NCI-H82 treated with DMSO at 0.1 percent for 48 hours (cell line): Measurements from ENCODE around the gene TPCN2.

Experiments
- DNase-seq: peaks from one replicate; lab custom pipeline; 2025; ENCODE audit not compliant: unreplicated experiment; lab: John Stamatoyannopoulos, UW

TPCN2 gene

DNA sequence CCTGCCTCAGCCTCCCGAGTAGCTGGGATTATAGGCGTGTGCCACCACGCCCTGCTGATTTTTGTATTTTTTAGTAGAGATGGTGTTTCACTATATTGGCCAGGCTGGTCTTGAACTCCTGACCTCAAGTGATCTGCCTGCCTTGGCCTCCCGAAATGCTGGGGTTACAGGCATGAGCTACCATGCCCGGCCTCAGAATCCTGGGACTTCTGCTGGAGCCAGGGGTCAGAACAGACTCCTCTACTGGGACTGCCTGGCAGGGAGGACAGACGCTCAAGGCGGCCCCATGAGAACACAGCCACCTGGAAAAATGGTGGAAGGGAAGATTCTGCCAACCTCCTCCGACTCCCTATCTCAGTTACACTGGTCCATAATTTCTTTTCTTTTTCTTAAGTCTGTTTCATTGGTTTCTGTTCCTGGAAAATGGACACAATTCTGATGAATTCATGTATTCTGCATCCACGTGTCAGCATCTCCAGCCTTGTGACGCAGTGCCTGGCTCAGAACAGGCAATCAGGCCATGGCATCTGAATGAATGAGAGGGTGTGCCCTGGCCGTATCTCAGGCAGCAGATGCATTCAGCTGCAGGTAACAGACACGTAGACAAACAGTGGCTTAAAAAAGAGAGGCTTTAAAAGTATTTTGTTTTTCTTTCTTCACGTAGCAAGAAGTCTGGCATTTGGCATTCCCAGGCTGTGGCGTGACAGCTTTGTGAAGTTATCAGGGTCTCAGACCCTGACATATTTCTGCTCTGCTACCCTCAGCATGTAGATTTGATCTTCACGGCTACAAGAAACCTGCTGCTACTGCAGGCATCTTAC lies 111.8 kb downstream of the TPCN2 start:
- no peak for DNase-seq

DNA sequence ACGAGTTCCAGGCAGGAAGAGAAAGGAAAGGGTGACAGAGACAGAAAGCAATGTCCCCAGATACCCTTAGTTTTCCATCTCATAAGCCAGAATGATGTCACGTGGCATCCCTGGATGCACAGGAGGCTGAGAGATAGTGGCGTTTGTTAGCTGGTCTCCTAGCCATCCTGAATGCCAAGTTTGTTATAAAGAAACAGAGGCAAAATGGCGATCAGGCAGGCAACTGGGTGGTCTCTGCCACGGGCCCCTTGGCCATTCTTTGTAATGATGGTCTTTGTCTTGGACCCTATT lies 112.3 kb downstream of the TPCN2 start:
- DNase-seq: no peak

DNA sequence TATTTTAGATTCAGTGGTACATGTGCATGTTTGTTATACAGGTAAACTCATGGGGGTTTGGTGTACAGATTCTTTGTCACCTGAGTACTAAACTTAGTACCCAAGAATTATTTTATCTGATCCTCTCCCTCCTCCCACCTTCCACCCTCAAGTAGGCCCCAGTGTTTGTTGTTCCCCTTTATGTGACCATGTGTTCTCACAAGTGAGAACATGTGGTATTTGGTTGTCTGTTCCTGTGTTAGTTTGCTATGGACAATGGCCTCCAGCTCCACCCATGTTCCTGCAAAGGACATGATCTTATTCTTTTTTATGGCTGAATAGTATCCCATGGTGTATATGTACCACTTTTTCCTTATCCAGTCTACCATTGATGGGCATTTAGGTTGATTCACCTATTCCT lies 113.8 kb downstream of the TPCN2 start:
- no peak for DNase-seq

DNA sequence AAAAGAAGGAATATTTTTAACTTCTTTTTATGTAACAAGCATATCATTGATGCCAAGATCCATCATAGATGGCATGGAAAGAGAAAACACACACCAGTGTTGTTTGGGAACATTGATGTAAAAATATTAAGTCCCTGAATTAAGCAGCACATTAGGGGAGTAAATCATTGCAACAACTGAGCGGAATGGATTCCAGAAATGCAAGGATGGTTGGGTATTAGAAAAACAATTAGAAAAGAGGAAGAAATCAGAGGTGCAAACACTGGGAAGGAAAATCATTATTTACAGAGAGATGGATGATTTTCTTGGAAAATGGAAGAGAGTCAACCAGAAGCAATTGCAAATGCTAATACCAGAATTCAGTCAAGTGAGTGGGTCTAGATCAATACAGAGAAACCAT lies 115.1 kb downstream of the TPCN2 start:
- no peak for DNase-seq

DNA sequence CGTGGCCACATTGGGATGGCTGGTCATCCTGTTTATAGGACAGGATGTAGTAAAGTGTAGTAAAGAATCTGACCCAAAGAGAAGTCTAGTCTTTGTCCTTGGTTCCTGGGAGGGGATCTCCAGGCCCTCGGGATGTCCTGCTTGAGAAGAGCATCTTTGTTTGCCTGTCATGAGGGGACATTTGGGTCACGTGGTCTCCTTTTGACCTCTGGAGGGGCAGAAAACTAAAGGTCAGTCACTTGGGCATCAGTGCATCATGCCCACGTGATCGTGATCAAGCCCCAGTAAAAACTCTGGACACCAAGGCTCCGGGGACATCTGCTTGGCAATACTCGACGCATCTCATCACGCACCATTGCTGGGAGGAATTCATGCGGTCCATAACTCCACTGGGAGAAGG lies 116.1 kb downstream of the TPCN2 start:
- no peak for DNase-seq

DNA sequence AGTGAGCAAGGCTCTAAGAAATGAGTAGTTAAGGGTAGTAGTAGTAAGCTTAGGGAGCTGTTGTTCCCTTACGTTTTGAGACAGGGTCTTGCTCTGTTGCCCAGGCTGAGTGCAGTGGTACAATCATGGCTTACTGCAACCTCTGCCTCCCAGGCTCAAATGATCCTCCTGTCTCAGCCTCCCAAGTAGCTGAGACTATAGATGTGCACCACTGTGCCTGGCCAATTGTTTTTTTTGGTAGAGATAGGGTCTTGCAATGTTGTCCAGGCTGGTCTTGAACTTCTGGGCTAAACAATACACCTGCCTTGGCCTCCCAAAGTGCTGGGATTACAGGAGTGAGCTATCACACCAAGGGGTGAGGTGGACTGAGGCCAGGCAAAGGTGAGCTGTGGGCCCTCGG lies 117.0 kb downstream of the TPCN2 start:
- DNase-seq: no peak

DNA sequence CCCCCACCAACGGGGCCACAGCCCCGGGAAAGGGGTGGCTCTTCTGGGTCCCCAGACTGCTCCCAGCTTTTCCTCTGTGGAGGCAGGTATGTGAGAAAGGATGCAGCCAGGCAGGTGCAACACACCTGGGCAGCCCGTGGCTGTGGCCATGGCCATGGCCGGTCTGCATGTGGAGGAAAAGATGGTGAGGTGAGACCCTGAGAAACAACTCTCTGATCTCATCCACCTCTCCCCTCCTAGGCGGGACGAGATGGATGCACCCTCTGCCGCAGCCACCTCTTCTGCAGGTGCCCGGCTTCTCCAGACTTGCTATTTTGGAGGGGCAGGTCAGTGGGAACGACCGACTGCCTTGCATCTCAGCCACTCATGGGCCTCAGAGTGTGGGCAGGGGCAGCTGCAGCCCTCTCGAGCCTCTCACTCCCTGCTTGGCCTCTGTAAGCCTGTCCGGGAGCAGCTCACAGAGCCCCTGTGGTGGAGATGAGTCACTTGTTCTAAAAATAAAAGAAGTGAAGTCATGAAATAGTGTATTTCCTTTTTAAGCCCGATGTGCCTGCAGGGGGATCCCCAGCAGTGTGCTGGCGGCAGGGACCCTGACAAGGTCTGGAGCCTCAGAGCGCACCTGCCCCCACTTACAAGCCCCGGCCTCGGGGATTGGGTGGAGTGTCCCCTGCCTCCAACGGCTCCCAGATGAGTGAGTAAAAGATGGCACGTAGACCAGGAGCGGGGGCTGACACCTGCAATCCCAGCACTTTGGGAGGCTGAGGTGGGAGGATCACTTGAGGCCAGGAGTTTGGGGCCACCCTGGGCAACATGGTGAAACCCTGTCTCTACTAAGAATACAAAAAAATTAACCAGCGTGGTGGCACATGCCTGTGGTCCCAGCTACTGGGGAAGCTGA lies 117.7 kb downstream of the TPCN2 start:
- DNase-seq: no peak

DNA sequence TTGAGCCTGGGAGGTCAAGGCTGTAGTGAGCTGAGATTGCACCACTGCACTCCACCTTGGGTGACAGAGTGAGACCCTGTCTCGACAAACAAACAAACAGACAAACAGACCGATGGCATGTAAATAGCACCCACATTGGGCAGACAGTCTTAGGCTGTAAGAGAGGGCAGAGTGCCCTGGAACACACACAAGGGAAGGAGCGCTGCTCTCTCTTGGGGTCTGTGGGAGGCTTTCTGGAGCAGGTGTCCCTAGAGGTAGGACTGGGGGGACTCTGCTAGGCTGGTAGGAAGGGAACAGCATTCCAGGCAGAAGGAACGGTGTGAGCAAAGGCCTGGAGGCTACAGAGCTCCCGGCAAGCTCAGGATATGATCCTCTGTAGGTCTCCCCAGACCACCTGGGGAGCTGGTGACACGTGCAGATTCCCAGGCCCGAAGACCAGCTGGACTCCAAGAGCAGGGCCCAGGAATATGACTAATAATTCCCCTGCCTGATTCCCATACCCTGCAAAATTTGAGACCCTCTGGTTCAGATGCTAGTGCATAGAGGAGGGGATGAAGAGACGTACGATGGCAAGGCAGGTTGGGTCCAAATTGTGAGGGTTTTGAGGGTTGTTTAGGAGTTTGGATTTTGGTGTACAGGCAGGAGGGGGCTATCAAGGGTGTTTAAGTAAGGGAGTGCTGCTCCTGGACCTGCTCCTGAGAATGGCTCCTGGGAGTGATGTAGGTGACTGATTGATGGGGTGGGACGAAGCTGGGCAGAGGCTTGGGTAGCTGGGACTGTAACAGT lies 118.6 kb downstream of the TPCN2 start:
- no peak for DNase-seq

DNA sequence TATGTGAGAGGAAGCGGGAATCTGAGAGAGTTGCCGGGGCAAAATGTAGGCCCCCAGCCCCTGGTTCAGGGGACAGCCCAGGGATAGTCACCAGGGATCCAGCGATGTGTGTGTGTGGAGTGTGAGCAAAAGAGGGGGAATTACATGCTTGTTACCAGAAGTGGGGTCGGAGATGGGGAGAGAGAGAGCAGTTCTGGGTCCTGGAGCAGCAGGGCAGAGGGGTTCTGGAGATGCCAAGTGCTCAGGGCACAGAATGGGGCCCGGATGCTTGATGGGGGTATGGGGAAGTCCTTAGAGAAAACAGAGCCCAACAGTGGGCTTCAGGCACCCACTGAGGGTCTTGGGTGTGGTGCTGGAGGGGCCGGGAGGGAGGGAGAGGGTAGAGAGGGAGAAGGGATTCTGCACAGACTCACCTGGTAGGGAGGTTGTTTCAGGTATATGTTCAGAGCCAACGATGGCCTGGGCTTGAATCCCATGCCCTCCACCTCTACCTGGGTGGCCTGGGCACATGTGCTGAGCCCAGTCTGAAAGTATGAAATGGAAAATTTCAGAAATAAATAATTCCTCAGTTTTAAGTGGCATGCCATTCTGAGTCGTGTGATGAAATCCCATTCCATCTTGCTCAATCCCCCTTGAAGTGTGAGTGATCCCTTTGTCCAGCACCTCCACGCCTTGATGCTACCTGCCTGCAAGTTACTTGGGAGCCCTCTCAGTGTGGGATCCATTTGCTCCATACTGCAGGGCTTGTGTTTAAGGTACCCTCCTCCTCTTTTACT lies 119.4 kb downstream of the TPCN2 start:
- no peak for DNase-seq

DNA sequence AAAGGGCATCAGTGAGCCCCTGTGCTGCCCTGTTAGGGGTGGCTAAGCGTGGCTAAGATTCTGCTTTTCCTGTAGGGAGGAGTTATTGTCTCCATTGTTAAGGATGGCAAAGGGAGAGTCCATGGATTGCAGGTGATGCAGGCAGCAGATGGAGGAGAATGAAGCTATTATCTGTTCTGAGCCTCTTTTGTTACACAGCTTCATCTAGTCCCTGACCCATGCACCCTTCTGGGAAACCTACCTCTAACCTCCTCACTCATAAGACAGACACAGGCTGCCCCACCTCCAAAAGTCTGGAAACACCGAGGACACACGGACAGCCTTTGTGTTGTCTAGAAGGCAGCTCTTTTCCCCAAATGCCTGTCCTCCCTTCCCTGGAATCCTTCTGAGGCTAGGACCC lies 120.7 kb downstream of the TPCN2 start:
- no peak for DNase-seq

DNA sequence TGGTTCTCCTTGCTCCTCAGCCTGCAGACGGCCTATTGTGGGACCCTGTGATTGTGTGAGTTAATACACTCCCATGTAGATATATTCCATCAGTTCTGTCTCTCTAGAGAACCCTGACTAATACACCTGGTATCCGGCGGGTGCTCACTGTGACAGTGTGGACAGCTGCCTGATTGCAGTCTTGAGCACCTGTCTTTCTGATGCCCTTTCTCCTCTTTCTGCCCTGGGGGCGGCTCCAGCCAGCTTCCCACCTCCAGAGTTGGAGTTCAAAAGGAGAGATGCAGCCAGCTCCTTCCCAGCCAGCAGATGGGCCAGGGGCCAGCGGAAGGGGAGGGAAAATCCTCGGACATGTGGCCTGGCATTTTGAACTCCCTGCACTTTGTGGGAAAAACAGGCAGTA lies 122.0 kb downstream of the TPCN2 start:
- no peak for DNase-seq

DNA sequence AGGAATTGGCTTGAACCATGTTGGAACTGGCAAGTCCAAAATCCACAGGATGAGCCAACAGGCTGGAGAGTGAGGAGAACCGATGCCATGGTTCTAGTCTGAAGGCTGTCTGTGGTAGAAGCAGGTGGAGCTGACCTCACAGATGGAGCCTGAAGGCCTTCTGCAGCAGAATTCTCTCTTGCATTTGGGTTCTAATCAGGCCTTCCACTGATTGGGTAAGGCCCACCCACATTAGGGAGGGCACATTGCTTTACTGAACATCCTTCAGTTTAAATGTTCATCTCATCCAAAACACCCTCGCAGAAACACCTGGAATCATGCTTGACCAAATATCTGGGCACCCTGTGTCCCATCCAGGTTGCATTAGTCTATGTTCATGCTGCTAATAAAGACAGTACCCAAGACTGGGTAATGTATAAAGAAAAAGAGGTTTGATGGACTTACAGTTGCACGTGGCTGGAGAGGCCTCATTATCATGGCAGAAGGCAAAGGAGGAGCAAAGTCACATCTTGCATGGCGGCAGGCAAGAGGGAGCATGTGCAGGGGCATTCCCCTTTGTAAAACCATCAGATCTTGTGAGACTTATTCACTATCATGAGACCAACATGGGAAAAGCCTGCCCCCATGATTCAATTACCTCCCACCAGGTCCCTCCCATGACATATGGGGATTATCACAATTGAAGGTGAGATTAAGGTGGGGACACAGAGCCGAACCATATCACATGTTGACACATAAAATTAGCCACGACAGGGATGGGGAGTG lies 122.9 kb downstream of the TPCN2 start:
- no peak for DNase-seq

DNA sequence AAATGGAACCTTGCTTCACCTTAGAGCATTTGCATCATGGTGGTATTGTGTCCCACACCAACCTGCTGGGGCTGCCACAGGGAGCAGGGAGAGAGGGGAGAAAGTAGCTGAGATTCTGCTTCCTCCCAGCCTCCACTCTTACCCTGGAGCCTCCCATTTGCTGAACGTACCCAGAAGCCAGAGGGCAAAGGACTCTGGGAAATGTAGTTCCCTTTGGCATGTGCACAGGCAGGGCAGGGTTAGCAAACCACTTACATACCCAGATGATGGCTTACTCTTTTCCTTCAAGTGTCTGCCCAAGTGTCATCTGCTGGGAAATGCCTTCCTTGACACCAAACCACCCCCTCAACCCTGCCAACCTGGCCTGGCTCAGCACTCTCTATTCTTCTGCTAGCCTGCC lies 123.9 kb downstream of the TPCN2 start:
- no peak for DNase-seq

DNA sequence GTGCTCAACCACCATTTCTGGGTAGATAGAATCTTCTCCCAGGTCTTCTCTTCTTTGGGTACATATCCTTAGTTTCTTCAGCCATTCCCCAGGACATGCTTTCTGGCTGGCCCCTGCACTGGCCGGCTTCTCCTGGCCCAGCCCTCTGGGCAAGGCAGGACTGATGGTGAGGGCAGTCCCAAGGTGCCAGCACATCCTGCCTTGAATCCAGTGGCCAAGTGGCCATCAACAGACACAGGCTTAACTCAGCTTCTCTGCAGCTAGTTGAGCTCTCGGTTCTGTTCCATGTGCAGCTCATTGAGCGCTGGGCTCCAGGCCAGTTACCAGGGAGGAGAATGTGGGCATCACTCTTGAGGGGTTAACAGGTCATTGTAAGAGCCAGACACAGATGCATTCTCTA lies 124.6 kb downstream of the TPCN2 start:
- no peak for DNase-seq

DNA sequence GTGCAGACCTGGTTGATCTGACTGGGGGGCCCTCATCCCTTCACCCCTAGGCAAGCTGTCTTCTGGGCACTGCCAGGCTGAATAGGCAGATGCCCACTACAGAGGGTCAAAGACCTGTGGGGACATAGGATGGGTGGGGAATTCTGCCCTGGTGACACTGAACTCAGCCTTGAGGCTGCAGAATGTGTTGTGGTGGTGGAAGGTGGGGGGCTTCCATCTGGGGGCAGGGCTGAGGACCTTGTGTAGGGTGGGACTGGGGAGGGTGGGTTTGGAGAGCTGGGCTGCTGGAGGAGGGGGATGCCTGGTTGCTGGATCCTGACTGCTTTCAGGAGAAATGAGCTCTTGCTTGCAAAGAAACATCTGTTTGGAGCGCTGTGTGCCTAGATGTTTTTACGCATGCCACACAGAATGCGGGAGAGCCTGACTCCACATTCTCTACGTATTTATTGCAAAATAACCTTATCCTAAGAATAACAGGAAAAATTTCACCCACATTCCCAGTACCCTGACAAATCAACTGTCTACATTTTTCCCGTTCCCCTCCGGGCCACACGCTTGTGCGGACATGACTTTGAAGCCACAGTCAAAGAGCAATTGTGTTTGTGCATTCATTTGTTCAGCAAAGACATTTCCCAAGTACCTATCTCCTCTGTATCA lies 125.3 kb downstream of the TPCN2 start:
- no peak for DNase-seq

DNA sequence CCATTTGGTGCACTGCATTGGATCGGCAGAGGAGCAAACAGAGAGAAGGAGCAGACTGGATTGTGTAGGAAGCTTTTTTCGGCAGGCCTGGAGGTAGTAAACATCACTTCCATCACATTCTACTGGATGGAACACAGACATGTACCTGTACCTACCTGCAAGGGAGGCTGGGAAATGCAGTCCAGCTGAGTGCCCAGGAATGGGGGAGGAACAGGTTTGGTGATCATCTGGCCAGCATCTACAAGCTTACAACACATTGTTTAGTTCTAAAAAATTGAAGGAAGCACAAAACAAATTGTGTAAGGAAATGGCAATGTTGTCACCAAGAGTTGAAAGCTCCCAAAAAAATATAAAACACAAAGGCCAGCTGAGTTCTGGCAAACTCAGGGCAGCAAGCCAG lies 126.1 kb downstream of the TPCN2 start:
- DNase-seq: no peak

DNA sequence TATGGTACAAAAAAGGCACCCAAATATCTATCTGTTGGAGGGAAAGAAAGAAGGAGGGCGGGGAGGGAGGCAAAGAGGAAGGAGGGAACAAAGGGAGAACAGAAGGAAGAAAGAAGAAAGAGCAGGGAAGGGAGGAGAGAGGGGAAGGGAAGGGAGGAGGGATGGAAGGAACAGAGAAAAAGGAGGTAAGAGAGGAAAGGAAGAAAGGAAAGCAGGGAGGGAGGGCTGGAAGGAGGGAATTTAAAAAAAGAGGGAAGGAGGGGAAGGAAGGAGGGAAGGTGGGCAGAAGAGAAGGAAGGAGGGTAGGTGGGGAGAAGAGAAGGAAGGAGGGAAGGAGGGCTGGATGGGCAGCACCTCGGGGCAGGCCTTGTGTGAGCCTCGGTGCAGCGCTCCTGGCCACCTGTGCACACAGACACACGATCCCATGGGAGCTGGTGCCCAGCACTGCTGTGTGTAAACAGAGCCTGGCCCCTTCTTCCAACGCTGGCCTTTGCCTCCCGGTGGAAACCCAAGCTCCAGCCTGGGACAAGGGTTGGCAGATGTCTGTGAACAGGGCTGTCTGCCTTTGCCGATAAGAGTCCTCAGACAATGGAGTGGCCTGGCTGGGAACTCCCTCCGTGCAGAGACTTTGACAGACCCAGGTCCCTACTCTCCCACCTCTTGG lies 130.2 kb downstream of the TPCN2 start:
- DNase-seq: no peak

DNA sequence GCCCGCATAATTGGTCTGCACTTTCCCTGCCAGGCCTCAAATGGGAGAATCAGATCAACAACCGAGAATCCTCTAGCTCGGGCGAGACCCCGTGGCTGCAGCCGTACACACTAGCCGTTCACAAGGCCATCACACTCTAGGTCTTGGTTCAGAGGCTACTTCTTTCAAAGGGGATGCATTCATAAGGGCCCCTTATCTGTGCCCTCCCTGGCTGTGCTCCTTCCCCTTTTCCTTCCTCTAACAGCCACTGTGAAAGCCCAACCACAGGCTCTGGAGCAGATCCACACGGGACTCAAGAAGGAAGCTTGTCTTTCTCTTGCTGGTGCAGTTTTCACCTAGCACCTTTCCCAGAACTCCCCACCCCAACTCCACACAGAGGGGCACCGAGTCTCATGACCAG lies 131.5 kb downstream of the TPCN2 start:
- no peak for DNase-seq

DNA sequence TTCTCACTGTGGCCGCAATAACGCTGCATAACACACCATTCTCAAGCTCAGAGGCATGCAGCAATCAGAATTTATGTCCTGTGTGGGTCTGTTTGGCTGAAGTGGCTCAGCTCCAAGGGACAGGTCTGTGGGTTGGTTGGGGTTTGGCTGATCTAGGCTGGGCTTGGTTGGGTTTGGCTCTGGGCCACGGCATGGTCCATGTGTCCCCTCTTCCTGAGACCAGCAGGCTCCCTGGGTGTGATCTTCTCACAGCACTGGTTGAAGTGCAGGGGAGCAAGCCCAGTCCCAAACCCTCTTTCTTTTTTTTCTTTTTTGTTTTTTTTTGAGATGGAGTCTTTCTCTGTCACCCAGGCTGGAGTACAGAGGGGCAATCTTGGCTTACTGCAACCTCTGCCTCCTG lies 132.0 kb downstream of the TPCN2 start:
- DNase-seq: no peak
